Stimulated activated CD4-positive, alpha-beta T cell treated with anti-CD3 and anti-CD28 coated beads, TNF-alpha, amount 100 ng/mL, for 48 hours (primary cell): Measurements from ENCODE around the gene GLUL.

Experiments
- DNase-seq, 3 donors: peaks; one replicate each; pipeline ENCODE4 v3.0.0-alpha.2; 2020; ENCODE audit warnings: low read depth in 3 of 3

GLUL gene

DNA sequence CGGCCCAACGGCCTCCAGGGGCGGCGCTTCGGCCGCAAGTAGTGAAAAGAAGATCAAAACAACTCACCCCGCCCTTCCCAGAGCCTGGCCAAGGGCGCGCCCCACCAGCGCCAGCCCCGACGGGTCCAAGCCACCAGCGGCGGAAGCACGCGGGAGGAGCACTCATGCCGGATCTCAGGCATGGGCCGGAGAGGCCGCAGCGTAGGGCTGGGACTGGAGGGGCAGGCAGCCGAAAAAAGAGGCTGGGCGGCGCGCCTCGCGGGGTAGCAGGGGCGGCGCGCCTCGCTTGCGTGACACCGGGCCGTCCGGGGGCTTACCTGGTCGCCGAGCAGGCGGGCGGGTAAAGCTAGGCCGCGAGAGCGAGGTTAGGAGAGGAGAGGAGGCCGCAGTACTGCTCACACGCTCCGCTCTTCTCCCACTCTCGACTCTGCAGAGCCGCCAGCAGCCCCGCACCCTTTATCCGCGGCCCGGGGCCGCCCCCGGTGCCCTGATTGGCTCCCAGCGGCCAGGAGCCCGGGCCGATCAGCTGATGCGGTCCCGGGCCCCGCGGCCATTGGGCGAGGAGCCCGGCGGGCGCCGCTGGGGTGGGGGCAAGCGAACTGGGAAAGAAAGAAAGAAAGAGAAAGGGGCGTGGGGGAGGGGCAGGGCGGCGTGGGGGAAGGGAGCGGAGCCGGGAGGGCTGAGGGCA is at the start of gene GLUL:
TSS of gene GLUL (minus strand) at position 429 of the 688 bp plus-strand sequence. CDS start 3,053 bp downstream, outside the sequence.
- peak; percentile 35 to 49 (median 48) for DNase-seq

DNA sequence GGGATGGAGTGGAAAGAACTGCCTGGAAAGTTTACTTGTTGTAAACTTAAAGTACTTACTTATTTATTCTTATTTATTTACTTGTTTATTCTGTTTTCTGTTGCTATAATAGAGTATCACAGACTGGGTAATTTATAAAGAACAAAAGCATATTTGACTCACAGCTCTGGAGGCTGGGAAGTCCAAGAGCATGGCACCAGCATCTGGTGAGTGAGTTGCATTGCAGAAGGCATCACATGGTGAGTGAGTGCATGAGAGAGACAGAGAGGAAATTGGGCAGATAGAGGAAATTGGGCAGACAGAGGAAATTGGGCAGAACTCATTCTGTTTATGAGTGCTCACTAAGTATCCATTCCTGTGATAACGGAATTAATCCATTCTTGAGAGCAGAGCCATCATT is 46.7 kb upstream of the GLUL start:
- no peak for DNase-seq

DNA sequence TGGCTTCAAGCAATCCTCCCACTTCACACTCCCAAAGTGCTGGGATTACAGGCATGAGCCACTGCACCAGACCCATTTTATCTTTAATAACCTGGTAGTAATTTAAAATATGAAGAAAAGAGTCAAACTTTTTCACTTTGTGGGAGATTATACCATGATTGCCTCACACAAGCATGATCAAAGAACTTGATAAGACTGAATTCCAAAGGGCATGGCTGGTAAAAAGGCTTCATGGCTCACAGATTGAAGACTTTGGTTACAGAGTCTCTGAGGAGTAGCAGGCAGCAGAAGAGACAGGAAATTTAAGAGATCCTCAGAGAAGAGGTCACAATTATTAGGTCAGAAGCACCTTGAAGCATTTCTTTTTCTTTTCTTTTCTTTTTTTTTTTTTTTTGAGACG is 42.0 kb upstream of the GLUL start:
- DNase-seq = no peak

DNA sequence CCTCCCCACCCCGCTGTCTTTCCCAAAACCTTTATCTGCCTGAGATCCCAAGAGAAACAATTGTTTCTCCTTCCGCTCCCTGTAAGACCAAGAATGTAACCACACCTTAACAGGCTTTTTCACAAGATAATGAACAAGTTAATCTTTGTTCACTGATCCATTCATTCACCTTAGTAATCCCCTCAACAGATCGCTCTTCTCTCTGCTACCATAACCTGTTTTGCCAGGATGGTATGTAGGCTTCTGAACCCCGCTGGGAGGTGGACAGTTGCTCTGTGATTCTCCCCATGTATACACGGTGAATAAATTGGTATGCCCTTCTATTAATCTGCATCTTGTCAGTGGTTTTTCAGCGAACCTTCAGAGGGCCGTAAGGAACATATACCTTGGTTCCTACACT is 39.7 kb upstream of the GLUL start:
- DNase-seq = no peak

DNA sequence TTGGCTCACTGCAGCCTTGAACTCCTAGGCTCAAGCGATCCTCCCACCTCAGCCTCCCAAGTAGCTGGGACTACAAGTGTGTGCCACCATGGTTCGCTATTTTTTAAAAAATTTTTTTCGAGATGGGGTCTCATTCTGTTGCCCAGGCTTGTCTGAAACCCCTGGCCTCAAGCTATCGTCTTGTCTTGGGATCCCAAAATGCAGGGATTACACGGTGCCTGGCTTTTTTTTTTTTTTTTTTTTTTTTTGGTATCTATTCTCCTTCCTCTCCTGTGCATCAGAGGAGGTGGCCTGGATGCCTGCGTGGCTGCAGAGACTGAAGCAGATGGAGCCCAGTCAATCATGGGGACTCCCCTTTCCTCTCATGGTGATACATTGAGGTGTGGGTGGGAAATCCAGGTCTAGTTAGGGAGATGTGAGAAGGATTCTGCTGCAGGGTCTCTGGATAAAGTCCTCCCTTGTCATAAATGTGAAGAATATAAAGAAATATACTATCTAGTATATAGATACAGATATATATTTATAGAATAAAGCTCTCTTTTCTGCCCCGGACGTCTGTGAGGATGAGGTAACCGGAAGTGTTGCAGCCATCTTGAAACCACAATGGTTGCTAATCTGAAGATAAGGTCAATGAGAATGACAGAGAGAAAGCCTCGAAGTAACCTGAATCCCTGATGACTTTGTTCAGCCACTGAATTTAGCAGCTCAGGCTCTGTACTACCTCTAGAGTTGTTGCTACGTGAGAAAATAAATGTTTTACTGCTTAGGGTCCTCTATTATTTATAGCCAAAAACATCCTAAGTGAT is 38.9 kb upstream of the GLUL start:
- peak; percentile 19 to 23 (median 23) for DNase-seq

DNA sequence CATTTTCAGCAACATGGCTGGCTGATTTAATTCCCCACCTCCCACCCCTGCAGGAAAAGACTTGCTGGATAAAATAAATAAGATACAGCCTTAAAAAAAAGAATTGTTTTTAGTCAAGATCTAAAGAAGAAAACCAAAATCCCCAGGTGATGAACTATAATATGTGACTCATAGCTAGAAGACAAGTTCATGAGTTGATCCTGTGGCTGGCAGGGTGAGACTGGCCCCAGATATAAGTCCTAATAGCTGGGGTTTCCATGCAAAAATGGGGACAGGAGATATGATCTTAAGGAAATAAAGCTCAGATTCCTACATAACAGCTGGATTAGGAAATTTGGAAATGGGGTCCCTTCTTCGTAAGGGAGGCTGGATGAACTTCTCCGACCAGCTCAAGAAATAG is 36.5 kb upstream of the GLUL start:
- DNase-seq = no peak

DNA sequence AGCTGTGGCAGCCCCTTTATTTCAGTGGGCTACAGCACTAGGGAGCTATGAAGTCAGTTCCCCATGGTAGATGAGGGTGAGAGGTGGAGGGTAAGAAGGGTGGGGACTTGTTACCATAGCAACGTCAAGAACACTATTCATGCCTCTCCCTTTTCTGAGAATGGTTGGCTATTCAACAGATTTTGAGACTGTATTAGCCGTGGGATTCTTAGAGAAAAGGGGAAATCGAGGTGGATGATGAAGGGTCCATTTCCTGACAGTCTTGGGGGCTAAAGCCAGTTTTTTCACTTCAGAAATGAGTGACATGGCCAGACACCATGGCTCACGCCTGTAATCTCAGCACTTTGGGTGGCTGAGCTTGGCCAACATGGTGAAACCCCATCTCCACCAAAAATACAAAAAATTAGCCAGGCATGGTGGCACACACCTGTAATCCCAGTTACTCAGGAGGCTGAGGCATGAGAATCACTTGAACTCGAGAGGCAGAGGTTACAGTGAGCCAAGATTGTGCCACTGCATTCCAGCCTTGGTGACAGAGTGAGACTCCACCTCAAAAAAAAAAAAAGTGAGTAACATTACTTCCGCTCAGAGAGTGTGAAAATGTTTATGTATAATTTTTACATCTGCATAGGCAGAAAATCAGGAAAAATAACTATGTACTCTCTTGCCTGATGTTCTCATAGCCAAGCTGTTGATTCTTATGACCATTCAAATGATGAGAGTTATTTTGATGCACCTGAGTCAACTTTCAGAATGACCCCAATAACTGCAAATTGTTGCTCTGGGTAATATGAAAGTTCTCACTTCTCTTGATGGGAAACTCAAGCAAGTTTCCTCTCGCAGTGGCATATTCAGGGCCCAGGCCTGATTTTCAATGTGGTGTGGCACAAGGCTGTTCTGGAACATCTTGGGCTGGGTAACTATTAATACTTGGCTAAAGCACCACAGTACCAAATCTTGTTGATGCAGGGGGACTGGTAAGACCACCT is 35.1 kb upstream of the GLUL start:
- no peak for DNase-seq

DNA sequence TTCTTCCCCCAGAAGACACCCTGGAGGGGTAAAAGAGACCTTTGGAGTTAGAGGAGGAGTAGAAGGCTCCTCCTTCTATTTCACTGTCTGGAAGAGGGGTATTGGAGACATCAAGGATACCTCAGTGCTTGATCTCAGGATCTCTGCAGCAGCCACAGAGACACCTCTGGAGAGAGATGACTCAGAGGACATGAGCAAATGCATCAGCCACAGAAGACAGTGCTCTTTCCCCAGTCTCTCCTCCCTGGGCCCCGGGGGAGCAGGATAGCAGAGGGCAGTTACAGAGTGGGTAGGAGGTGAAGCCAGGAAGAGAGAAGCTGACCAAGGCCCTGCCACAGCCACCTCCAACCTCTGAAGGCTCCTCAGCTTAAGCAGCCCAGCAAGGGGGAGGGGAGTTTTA is 24.2 kb upstream of the GLUL start:
- DNase-seq = no peak

DNA sequence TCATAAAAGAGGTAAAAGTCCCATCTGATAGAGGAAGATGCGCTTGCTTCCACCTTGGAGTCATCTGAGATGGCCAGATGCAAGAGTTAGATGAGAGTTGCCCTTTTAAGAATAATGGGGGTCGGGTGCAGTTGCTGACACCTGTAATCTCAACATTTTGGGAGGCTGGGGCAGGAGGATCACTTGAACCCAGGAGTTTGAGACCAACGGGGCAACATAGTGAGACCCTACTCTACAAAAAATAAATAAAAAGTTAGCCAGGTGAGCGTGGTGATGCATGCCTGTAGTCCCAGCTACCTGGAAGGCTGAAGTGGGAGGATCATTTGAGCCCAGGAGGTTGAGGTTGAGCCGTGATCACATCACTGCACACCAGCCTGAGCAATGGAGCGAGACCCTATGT is 22.4 kb upstream of the GLUL start:
- no peak for DNase-seq

DNA sequence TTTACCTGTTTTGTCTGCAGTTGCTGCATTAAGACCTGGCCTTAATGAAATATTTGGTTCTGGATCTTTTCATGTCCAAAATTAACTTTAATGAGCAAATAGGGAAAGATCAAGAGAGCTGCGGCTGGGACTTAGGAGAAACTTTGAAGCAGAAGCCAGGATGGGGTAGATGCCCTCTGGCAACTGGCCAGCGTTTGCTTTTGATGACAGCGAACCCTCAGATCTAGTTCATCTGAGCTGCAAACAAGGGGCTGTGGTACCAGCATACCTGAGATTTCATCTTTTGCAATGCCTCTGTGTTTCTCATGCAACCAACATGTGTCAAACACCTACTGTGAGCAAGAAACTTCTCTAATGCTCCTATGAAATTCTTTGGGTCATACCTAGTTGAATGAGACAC is 21.9 kb upstream of the GLUL start:
- no peak for DNase-seq

DNA sequence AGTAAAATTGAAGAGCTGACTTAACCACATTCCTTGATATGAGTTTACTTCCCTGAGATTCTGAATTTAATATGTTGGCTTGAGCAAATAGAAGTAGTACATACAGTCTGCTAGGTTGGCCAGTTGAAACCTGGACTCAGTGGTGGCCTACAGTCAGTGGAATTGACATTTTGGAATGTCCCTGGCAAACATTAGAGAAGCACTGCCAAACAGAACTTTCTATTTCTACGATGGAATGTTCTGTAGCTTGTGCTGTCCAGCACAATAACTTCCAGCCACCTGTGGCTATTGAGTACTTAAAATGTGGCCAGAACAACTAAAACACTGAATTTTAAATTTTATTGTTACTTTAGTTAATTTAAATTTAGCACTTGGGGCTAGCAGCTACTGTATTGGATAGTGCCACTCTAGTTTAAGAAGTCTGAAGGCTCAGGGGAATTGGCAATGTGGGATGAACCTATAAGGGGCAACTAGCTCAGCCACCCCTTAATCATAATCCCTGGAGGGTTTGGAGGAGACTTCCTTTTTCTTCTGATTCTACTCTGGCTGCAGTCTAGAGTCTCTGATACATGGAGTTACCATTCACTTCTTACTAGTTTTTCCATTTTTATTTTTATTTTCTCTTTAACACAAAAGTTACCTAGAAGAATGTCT is 19.2 kb upstream of the GLUL start:
- DNase-seq = no peak

DNA sequence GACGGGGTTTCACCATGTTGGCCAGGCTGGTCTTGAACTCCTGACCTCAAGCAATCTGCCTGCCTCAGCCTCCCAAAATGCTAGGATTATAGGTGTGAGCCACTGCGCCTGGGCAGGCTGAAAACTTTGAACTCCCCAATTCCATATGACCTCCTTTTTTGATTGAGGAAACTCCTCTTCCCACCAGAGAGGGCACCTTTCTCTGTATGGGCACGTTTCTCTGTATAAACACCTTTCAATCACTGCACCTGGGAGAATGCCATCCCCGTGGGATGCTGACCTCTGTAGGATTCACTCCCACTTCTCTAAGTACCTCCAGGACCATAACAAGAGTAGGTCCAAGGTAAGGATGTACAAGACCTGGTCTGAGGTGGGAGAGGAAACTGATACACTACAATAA is 18.5 kb upstream of the GLUL start:
- DNase-seq = no peak

DNA sequence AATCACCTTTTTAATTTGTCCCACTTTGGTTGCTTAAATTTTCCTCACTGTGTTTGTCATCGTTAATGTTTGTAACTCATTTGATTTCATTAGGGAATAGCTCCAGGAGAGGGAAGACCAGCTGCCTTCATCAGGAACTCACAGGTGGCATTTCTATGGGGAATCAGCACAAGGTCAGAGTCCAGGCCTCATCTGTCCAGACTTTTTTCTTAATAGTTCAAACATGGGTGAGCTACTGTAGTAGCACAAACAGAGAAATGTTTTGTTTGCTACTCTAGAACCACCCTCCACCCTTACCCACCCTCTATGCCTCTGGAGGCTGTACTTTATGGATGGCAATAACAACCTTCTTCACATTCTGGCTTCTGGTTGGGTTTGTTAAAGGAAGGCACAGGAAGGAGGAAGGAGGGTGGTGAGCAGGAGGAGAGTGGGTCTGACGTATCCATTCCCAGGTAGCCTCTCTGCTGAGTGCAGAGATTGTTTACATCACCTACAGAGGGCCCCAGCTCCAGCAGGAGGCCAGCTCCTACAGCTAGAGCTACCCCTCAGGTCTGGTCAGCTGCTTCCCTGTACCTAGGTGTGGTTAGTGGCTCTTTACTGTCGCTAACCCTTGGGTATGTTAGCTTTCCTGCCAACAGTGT is 17.0 kb upstream of the GLUL start:
- no peak for DNase-seq

DNA sequence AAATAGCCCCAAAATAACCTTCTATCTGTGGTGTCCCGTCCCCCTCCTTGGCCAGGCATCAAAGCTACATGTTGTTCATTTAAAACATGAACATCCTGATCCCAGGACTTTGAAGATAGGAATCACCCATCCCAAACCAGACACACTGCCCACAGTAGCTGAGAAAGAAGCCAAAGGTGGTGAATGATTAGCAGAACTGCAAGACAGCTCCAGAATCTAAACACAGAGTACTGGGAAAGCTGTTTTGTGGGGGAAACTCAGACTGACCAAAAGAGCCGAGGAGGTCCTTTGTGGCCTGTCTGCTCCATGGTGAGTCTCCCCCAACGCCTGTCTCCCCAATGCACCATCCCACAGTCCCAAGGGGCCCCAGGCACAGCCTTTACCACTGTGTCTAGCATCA is 16.1 kb upstream of the GLUL start:
- no peak for DNase-seq

DNA sequence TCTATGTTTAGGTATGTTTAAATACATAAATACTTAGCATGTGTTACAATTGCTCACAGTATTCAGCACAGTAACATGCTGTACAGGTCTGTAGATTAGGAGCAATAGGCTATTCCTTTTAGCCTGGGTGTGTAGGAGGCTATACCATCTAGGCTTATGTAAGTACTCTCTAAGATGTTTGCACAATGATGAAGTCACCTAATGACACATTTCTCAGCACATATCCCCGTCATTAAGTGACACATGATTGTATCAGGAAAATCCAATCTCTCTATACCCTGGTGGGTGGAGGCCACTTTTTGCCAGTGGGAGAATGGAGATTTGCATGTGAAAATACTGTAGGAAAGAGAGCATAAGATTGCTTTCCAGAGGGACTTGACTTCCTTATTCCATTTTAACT is 14.4 kb upstream of the GLUL start:
- DNase-seq = no peak

DNA sequence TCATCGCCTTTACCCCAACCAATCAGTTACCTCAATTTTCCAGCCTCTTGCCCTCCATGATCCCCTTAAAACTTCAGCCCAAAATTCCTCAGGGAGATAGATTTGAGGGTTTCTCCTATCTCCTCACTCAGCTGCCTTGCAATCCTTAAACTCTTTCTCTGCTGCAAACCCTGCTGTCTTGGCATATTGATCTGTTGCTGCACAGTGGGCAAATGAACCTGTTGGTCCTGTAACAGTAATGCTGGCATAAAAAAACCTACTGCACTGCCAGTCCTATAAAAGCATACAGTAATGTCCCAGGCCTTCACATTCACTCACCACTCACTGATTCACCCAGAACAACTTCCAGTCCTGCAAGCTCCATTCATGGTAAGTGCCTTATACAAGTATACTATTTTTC is 14.0 kb upstream of the GLUL start:
- DNase-seq = no peak

DNA sequence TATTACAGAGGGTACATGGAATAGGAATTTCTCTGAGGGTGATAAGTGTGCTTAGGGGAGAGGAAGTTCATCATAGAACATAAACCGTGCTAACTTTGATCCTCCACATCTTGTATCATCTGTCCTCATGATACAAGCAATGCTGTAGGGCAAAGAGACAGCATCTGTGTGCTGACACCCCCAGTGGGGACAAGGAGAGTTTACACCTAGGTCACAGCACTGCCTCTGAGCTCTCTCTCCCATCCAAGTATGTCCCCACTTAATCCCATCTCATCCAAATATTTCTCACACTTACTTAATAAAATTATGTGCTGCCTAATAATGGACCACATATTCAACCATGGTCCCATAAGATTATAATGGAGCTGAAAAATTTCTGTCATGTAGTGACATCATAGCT is 13.2 kb upstream of the GLUL start:
- no peak for DNase-seq

DNA sequence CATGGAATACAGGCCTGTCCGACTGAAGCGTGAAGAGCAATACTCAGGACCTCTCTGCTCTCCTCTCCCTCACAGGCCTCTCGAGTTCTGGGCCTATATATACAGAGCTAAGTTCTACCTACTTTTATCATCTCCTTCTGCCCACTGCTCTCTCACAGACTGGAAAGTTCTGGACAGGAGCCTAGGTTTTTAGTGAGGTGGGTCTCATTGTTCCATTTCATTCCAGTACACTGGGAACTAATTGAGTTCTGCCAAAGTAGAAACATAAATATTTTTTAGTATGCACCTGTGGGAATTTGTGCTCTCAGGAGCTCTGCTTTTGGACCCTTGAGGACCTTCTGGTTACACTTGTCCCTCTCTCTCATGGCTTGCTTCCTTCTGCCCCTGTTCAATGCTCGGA is 9.0 kb upstream of the GLUL start, which contains the start of gene TEDDM1:
TSS of gene TEDDM1 (minus strand) at position 101 of the 400 bp plus-strand sequence. CDS start 182 bp downstream, outside the sequence.
- no peak for DNase-seq

DNA sequence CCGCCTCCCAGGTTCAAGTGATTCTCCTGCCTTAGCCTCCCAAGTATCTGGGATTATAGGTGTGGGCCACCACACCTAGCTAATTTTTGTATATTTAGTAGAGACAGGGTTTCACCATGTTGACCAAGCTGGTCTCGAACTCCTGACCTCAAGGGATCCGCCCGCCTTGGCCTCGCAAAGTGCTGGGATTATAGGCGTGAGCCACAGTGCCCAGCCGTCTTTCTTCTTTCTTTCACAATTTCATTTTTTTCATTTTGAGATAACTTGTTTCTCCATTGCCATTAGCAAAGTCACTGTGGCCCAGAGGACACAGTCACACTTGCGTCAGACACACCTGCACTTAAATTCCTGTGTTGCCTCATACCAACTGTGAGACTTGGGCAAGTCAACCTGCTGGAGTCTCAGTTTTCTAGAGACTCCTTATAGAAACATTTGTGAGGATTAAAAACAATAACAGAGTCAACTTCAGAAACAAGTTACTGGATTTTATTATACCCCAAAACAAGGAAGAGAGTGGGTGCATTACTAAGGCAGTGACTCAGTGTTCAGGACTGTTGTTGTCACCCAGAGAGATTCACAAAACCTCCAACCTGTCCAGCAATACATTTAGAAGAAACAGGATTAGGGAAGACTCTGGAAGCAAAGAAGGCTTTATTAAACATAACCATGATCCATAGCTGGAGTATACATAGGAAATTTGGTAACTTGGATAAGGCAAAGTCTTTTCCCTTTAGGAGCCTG is 6.2 kb upstream of the GLUL start:
- no peak for DNase-seq

DNA sequence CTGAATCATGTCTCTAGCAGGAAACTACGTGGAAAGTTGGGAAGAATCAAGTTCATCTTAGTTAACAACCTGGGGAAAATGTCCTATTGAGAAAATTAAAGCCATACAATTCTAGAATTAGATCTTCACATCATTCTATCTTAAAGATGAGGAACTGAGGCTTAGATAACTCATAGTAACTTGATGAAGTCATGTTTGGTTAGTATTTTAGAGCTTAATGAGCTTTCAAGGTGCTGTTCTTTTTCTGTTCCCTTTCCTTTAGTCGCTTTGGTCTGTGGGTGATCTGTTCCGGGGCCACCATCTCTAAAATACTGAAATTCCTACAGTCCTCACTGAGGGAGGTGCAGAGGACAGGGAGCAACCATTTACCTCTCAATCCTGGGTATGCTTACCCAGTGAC is 4.3 kb upstream of the GLUL start:
- no peak for DNase-seq
